Right cardiac atrium (tissue), 5 donors: ENCODE data around the gene ASB16. TPM values are rescaled to one million over a fixed set of nuclear protein-coding genes. Genes with fewer than 3 reads are reported as not detected.
A peak's percentile ranks its signal among the peaks of the same experiment; 100 is the strongest.

Source experiments
- ATAC-seq, 2 donors: fragments of 200-7000 bp; cut with Tn5 transposase; one replicate each; pipeline versions ENCODE4 v1.8.0 to v1.9.1; 2020; ENCODE audit warnings: moderate library complexity in 2 of 2, mild to moderate bottlenecking in 1 of 2
- DNase-seq, 3 donors: peaks; one replicate each; pipeline ENCODE4 v3.0.0-alpha.2; 2020
- H3K27ac ChIP-seq: one replicate; pipeline ENCODE4 v1.5.1; 2013; ENCODE audit warnings: mild to moderate bottlenecking, low read length, control low read depth, moderate library complexity
- H3K27me3 ChIP-seq: one replicate; pipeline ENCODE4 v1.6.1; 2013; ENCODE audit not compliant: control insufficient read depth, insufficient read depth
- H3K4me1 ChIP-seq: one replicate; pipeline ENCODE4 v1.6.1; 2013; ENCODE audit warnings: low read length; ENCODE audit not compliant: control insufficient read depth, insufficient read depth
- H3K4me3 ChIP-seq: one replicate; pipeline ENCODE4 v1.5.1; 2013; ENCODE audit warnings: low read length, control low read depth
- H3K9me3 ChIP-seq: one replicate; pipeline ENCODE4 v1.6.1; 2013; ENCODE audit warnings: low read length; ENCODE audit not compliant: control insufficient read depth
- WGBS: extraction: QIAGEN DNeasy Blood & Tissue Kit; methylation state at CpG from one replicate; pipeline ENCODE4 v1.1.7; 2013; 5-methylcytosine and 5-hydroxymethylcytosine counted together
- intact Hi-C, 4 donors: fragments of 100-400 bp; cut with DNase I; formaldehyde crosslinking; loops; one replicate each; pipeline versions ENCODE4 v1.11.0 to v1.14.0; 2022 to 2023
- polyA plus RNA-seq: library from polyadenylated mRNA; stranded (reverse); fragments of 200-250 nt; gene quantifications from one replicate; pipeline ENCODE4 v1.2.3, GENCODE V29; 2013
- total RNA-seq, 4 donors: library from RNA; stranded (reverse); fragmentation: NEBNext Ultra II Directional; extraction: Animal tissue kit (Norgen Biotek cat#: 25700); gene quantifications; one replicate each; pipeline ENCODE4 v1.2.1, GENCODE V29; 2021
- donor health status: healthy with polysubstance abuse.
- donor health status: DM: no; HTN: yes; CAD: no.
- donor health status: DM: no; HTN: no; CAD: no.
- donor health status: DM: no; HTN: yes; CAD: no; lungs with severe emphysema.
- donor health status: DM: yes; HTN: yes; CAD: no.

ASB16 gene
- total and polyA plus RNA-seq, 5 donors, result 5.3 to 11.3 (median 9.0) TPM

- Histone ChIP-seq H3K9me3 (no peaks in the 10 kb centered on the region), H3K27ac (no peak overlapping the region), H3K4me1 (no peaks in the 10 kb centered on the region), H3K27me3 (no peaks in the 10 kb centered on the region), H3K4me3 (no peak overlapping the region)
- DNase-seq, result peak in 1 of 3 donors; percentile 62
- intact Hi-C loops, result no loop called here
- no peak for ATAC-seq
- WGBS, result 57% methylated on average over 9 of the region's 9 CpGs
These were observed 33.4 kb downstream of the ASB16 start for GRCh38 chr17:44203731-44204440.

GRCh38 chr17:44204441-44204882, 34.0 kb downstream of the ASB16 start:
- DNase-seq, result peak in 2 of 3 donors; percentile 68 to 72
- no peak overlapping the region for H3K27ac ChIP-seq
- intact Hi-C loops, result no loop called here
- no peaks in the 10 kb centered on the region for H3K4me1 ChIP-seq
- peak in 1 of 2 donors; percentile 9 for ATAC-seq
- WGBS, result 52% methylated on average over 5 of the region's 5 CpGs
- H3K9me3 ChIP-seq, result no peaks in the 10 kb centered on the region
- H3K4me3 ChIP-seq, result no peak overlapping the region
- no peaks in the 10 kb centered on the region for H3K27me3 ChIP-seq

GRCh38 chr17:44205962-44206824, 35.7 kb downstream of the ASB16 start:
- intact Hi-C loops, result no loop called here
- Histone ChIP-seq H3K27ac (no peak overlapping the region), H3K27me3 (no peaks in the 10 kb centered on the region), H3K4me3 (no peak overlapping the region), H3K9me3 (no peaks in the 10 kb centered on the region), H3K4me1 (no peaks in the 10 kb centered on the region)
- ATAC-seq (no peak), DNase-seq (peak in 1 of 3 donors; percentile 24)
- 47% methylated on average over 13 of the region's 13 CpGs for WGBS

GRCh38 chr17:44206825-44207155, 36.3 kb downstream of the ASB16 start:
- Histone ChIP-seq H3K27ac (no peak overlapping the region), H3K4me3 (no peak overlapping the region), H3K9me3 (no peaks in the 10 kb centered on the region), H3K27me3 (no peaks in the 10 kb centered on the region), H3K4me1 (no peaks in the 10 kb centered on the region)
- DNase-seq, result peak in 1 of 3 donors; percentile 50
- WGBS, result 84% methylated on average over 6 of the region's 6 CpGs
- intact Hi-C loops, result no loop called here
- no peak for ATAC-seq

- no peak overlapping the region for H3K27ac ChIP-seq
- ATAC-seq (no peak), DNase-seq (no peak)
- H3K9me3 ChIP-seq, result no peaks in the 10 kb centered on the region
- 84% methylated on average over 17 of the region's 17 CpGs for WGBS
- H3K27me3 ChIP-seq, result no peaks in the 10 kb centered on the region
- no peaks in the 10 kb centered on the region for H3K4me1 ChIP-seq
- H3K4me3 ChIP-seq, result no peak overlapping the region
- intact Hi-C loops, result no loop called here
These were observed 36.8 kb downstream of the ASB16 start for GRCh38 chr17:44207319-44207718.

GRCh38 chr17:44207743-44208142, 37.2 kb downstream of the ASB16 start:
- Histone ChIP-seq H3K4me1 (no peaks in the 10 kb centered on the region), H3K27me3 (no peaks in the 10 kb centered on the region), H3K9me3 (no peaks in the 10 kb centered on the region), H3K27ac (no peak overlapping the region), H3K4me3 (no peak overlapping the region)
- intact Hi-C loops, result no loop called here
- ATAC-seq (no peak), DNase-seq (no peak)
- 83% methylated on average over 5 of the region's 5 CpGs for WGBS

- Histone ChIP-seq H3K4me3 (no peak overlapping the region), H3K27me3 (no peaks in the 10 kb centered on the region), H3K4me1 (no peaks in the 10 kb centered on the region), H3K9me3 (no peaks in the 10 kb centered on the region), H3K27ac (no peak overlapping the region)
- intact Hi-C loops, result loop anchor here in 3 of 4 donors (2.0 to 10.0 kb wide), 4 partner anchors 115 to 305 kb away; partner anchors contain the start of gene SLC25A39 (in 1 of the 3)
- DNase-seq (no peak), ATAC-seq (no peak)
- WGBS, result 72% methylated on average over 11 of the region's 11 CpGs
These were observed 39.4 kb downstream of the ASB16 start for GRCh38 chr17:44209786-44210341.

- Histone ChIP-seq H3K9me3 (no peaks in the 10 kb centered on the region), H3K4me3 (no peak overlapping the region), H3K27me3 (no peaks in the 10 kb centered on the region), H3K4me1 (no peaks in the 10 kb centered on the region), H3K27ac (no peak overlapping the region)
- WGBS, result 29% methylated on average over 64 of the region's 64 CpGs
- intact Hi-C loops, result loop anchor here in 3 of 4 donors (2.0 to 10.0 kb wide), 4 partner anchors 114 to 304 kb away; partner anchors contain the start of gene SLC25A39 (in 1 of the 3)
- DNase-seq (peak; percentile 88 to 96 (median 95)), ATAC-seq (peak; percentile 87 to 93)
These were observed 40.1 kb downstream of the ASB16 start for GRCh38 chr17:44210342-44211192.

GRCh38 chr17:44211281-44212265, 41.1 kb downstream of the ASB16 start:
- peak in 2 of 3 donors; percentile 45 to 59 for DNase-seq
- Histone ChIP-seq H3K4me1 (no peaks in the 10 kb centered on the region), H3K9me3 (no peaks in the 10 kb centered on the region), H3K4me3 (no peak overlapping the region), H3K27ac (no peak overlapping the region), H3K27me3 (no peaks in the 10 kb centered on the region)
- no peak for ATAC-seq
- intact Hi-C loops, result loop anchor here in 3 of 4 donors (2.0 to 10.0 kb wide), 4 partner anchors 113 to 303 kb away; partner anchors contain the start of gene SLC25A39 (in 1 of the 3)
- 89% methylated on average over 30 of the region's 30 CpGs for WGBS
